Adrenal gland (tissue), 12 donors: Measurements from ENCODE around the gene SELPLG. TPM values are rescaled to one million over a fixed set of nuclear protein-coding genes. Genes with fewer than 3 reads are reported as not detected.

Source experiments
- DNase-seq, 7 donors: peaks; one replicate each; pipeline ENCODE4 v3.0.0-alpha.2; 2019 to 2020
- H3K27ac ChIP-seq, 5 donors: fragments of 200-600 bp; sonication (generic) in 4 of 5; 1 replicate in 3 of 5; 2 replicates in 2 of 5; pipeline versions ENCODE4 v1.5.1 to v1.8.0; 2016 to 2020; ENCODE audit warnings: mild to moderate bottlenecking in 1 of 5
- H3K27me3 ChIP-seq: fragments of 200-600 bp; 2 replicates; pipeline ENCODE4 v1.8.0; 2021
- H3K36me3 ChIP-seq, 2 donors: fragments of 200-600 bp; replicated peaks in 1 of 2; 1 replicate in 1 of 2; 2 replicates in 1 of 2; pipeline versions ENCODE4 v1.5.1 to v1.8.0; 2018 to 2022
- H3K4me1 ChIP-seq, 2 donors: fragments of 200-600 bp; replicated peaks in 1 of 2; 1 replicate in 1 of 2; 2 replicates in 1 of 2; pipeline versions ENCODE4 v1.5.1 to v1.8.0; 2018 to 2021
- H3K4me3 ChIP-seq, 4 donors: fragments of 200-600 bp; sonication (generic) in 3 of 4; one replicate each; pipeline ENCODE4 v1.5.1; 2016 to 2018
- H3K9me3 ChIP-seq, 3 donors: fragments of 200-600 bp; sonication (generic) in 1 of 3; replicated peaks in 1 of 3; 1 replicate in 2 of 3; 2 replicates in 1 of 3; pipeline versions ENCODE4 v1.5.1 to v1.8.0; 2016 to 2021
- CTCF ChIP-seq, 6 experiments: fragments of 450-650 bp in 4 of 6; fragments of 200-600 bp in 2 of 6; sonication (generic) in 1 of 6; IDR thresholded peaks; 1 replicate in 5 of 6; 2 replicates in 1 of 6; pipeline versions ENCODE4 v1.5.1 to v1.8.0; 2016 to 2021; ENCODE audit warnings: antibody characterized with exemption in 6 of 6, mild to moderate bottlenecking in 2 of 6, moderate library complexity in 1 of 6
- POLR2A ChIP-seq, 2 donors: fragments of 450-650 bp; IDR thresholded peaks; one replicate each; pipeline ENCODE4 v1.6.1; 2017; ENCODE audit warnings: antibody characterized with exemption in 2 of 2, mild to moderate bottlenecking in 2 of 2, moderate library complexity in 1 of 2
- WGBS, 4 donors: extraction: QIAGEN DNeasy Blood & Tissue Kit in 2 of 4; methylation state at CpG; one replicate each; pipeline versions ENCODE4 v1.1.5 to v1.1.7; 2013 to 2017; 5-methylcytosine and 5-hydroxymethylcytosine counted together
- intact Hi-C, 2 donors: fragments of 100-400 bp; cut with DNase I; formaldehyde crosslinking; loops; one replicate each; pipeline versions ENCODE4 v1.14.1 to v1.15.0; 2022 to 2023
- polyA plus RNA-seq, 3 donors: library from polyadenylated mRNA; stranded (reverse); fragments of 200-250 nt in 2 of 3; fragments of 350-450 nt in 1 of 3; fragmentation: Illumina TruSeq in 1 of 3; extraction: RNeasy Lipid Tissue Mini Kit (QIAGEN cat#74804) in 1 of 3; gene quantifications; one replicate each; pipeline ENCODE4 v1.2.3, GENCODE V29; 2013 to 2014
- total RNA-seq, 9 donors: library from RNA; depleted of rRNA in 4 of 9; stranded (reverse); fragments of >200 nt in 4 of 9; fragments of 120-200 nt in 1 of 9; fragmentation: NEBNext Ultra II Directional in 1 of 9; extraction: Animal tissue kit (Norgen Biotek cat#: 25700) in 1 of 9; gene quantifications; one replicate each; pipeline versions ENCODE4 v1.1.0 to v1.2.4, GENCODE V29; 2013 to 2023
- donor health status: healthy with polysubstance abuse.
- donor health status: Bipolar disorder and iron deficiency.
- donor health status: DM: yes; HTN: yes; CAD: no.
- donor health status: DM: no; HTN: no; CAD: no.
- donor health status: DM: no; HTN: no; CAD: no.
- donor health status: DM: yes; HTN: yes; CAD: no.

The SELPLG gene
- total and polyA plus RNA-seq, 12 donors: 1.5 to 46.1 (median 14.3) TPM

GRCh38 chr12:108608616-108609015, 25.1 kb downstream of the SELPLG start:
- Histone ChIP-seq H3K36me3 (no peaks in the 10 kb centered on the region), H3K4me3 (no peak overlapping the region), H3K27ac (no peak overlapping the region), H3K4me1 (peaks cover 6 to 19% of the 10 kb centered on the region in 2 donors), H3K27me3 (no peaks in the 10 kb centered on the region), H3K9me3 (no peaks in the 10 kb centered on the region)
- 63 to 85% (median 72%) methylated on average over 1 to 5 of the region's 5 CpGs for WGBS, 4 donors
- intact Hi-C loops: no loop called here
- no peak for DNase-seq
- no peak for TF ChIP-seq CTCF (IDR thresholded peaks at IDR 0.05)
- TF ChIP-seq POLR2A (IDR thresholded peaks at IDR 0.05): no peak

GRCh38 chr12:108607981-108608600, 25.6 kb downstream of the SELPLG start:
- no peaks in the 10 kb centered on the region for H3K27me3 ChIP-seq
- H3K27ac ChIP-seq: no peak overlapping the region
- no peaks in the 10 kb centered on the region for H3K36me3 ChIP-seq
- no peak for TF ChIP-seq POLR2A (IDR thresholded peaks at IDR 0.05)
- no peak for TF ChIP-seq CTCF (IDR thresholded peaks at IDR 0.05)
- intact Hi-C loops: no loop called here
- 80 to 87% (median 83%) methylated on average over 9 to 10 of the region's 10 CpGs for WGBS, 4 donors
- no peak for DNase-seq
- H3K9me3 ChIP-seq: no peaks in the 10 kb centered on the region
- H3K4me1 ChIP-seq: peaks cover 6 to 13% of the 10 kb centered on the region in 2 donors
- no peak overlapping the region for H3K4me3 ChIP-seq

- Histone ChIP-seq H3K27ac (no peak overlapping the region), H3K9me3 (no peaks in the 10 kb centered on the region), H3K4me1 (peaks cover 0 to 6% of the 10 kb centered on the region in 2 donors), H3K36me3 (no peaks in the 10 kb centered on the region), H3K4me3 (no peak overlapping the region), H3K27me3 (no peaks in the 10 kb centered on the region)
- intact Hi-C loops: no loop called here
- DNase-seq: no peak
- TF ChIP-seq POLR2A (IDR thresholded peaks at IDR 0.05) (no peak), CTCF (IDR thresholded peaks at IDR 0.05) (no peak)
- 80 to 87% (median 83%) methylated on average over 7 to 9 of the region's 9 CpGs; no CpG with 5 or more reads in 1 of the 4 donors for WGBS, 4 donors
Measured at GRCh38 chr12:108606492-108606891, 27.2 kb downstream of the SELPLG start.

GRCh38 chr12:108605690-108606406, 27.8 kb downstream of the SELPLG start:
- intact Hi-C loops: no loop called here
- H3K9me3 ChIP-seq: no peaks in the 10 kb centered on the region
- WGBS, 4 donors: 88 to 93% (median 92%) methylated on average over 4 of the region's 4 CpGs
- no peak for TF ChIP-seq CTCF (IDR thresholded peaks at IDR 0.05)
- TF ChIP-seq POLR2A (IDR thresholded peaks at IDR 0.05): no peak
- no peak for DNase-seq
- no peak overlapping the region for H3K4me3 ChIP-seq
- no peaks in the 10 kb centered on the region for H3K27me3 ChIP-seq
- H3K4me1 ChIP-seq: peaks cover 0 to 6% of the 10 kb centered on the region in 2 donors
- peak overlapping the region in 1 of 5 donors; percentile 77 for H3K27ac ChIP-seq
- no peaks in the 10 kb centered on the region for H3K36me3 ChIP-seq
